ENCODE results near the gene GAL3ST3. TPM values are rescaled to one million over a fixed set of nuclear protein-coding genes. Genes with fewer than 3 reads are reported as not detected.

GAL3ST3 gene
- total and polyA plus RNA-seq, 2 experiments from 2014 or later = 15.6 to 63.4 TPM

DNA sequence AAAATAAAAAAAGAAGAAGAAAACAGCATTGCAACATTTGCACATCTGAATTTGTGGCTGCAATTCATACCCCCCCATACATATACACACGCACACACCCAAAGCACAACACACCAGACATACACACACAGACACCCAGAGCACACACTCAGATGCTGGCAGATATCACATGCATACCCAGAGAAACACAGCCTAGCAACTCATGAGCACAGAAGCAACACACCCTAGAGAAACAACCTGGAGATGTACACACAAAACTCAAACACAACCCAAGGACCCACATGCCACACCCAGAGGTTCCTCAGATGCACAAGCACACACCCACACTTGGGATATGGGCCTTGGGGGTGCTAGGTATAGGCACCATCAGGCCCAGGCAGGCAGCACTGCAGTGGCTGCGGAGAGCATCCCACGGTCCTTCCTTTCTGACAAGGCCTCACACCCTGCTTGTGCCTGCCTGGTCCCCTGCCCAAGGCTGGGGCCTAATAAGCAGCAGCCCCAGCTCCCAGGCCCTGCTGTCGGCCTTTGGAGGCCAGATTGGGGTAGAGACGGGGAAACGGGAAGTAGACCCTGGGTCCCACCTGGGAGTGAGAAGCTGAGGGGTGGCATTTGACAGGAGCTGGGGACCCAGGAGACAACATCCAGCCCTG lies 34.0 kb downstream of the GAL3ST3 start:
- ATAC-seq = no peak
- H3K36me3 Mint-ChIP-seq (ENCODE audit: low read depth) = no peaks in the 10 kb centered on the region
- no peak overlapping the region for H3K4me2 ChIP-seq
- H2AFZ ChIP-seq = no peak overlapping the region
- no peaks in the 10 kb centered on the region for H3K79me2 ChIP-seq (replicated peaks; ENCODE audit: insufficient read depth)
- peaks cover 19% of the 10 kb centered on the region for H3K27me3 Mint-ChIP-seq (ENCODE audit: insufficient read depth, low read depth, poor library complexity)
- H3K4me3 Mint-ChIP-seq = no peak overlapping the region; the same call in 2 of the 3 replicates
- H3K27me3 ChIP-seq (ENCODE audit: insufficient read depth) = peaks cover 23% of the 10 kb centered on the region
- H3K4me3 ChIP-seq = no peak overlapping the region
- DNase-seq (ENCODE audit: low spot score) = no peak
- H3K27ac ChIP-seq (ENCODE audit: low read depth) = no peak overlapping the region
- no peaks in the 10 kb centered on the region for H3K4me1 Mint-ChIP-seq
- no peak overlapping the region for H3K27ac Mint-ChIP-seq
- no peaks in the 10 kb centered on the region for H3K36me3 ChIP-seq (ENCODE audit: insufficient read depth)
- H3K9me3 Mint-ChIP-seq = no peaks in the 10 kb centered on the region
- TF ChIP-seq NANOG (IDR thresholded peaks at IDR 0.05; ENCODE audit: borderline replicate concordance) (no peak), ZNF114 (CRISPR knock-in tag; IDR thresholded peaks at IDR 0.05) (no peak), ZNF331 (CRISPR knock-in tag; IDR thresholded peaks at IDR 0.05; ENCODE audit: low read depth) (no peak), CREB1 (CRISPR knock-in tag; IDR thresholded peaks at IDR 0.05; ENCODE audit: low read depth) (no peak), POLR2AphosphoS5 (IDR thresholded peaks at IDR 0.05; ENCODE audit: low read depth) (no peak), ETS1 (IDR thresholded peaks at IDR 0.05) (no peak), STAT1 (IDR thresholded peaks at IDR 0.05; ENCODE audit: unreplicated experiment) (no peak), EZH2 (IDR thresholded peaks at IDR 0.05; ENCODE audit: low read depth, unreplicated experiment) (no peak), JUNB (IDR thresholded peaks at IDR 0.05; ENCODE audit: unreplicated experiment) (no peak), EZH2phosphoT487 (IDR thresholded peaks at IDR 0.05; ENCODE audit: unreplicated experiment) (no peak), REST (IDR thresholded peaks at IDR 0.05; ENCODE audit: unreplicated experiment) (no peak)
- TF ChIP-seq, protein P1, sequence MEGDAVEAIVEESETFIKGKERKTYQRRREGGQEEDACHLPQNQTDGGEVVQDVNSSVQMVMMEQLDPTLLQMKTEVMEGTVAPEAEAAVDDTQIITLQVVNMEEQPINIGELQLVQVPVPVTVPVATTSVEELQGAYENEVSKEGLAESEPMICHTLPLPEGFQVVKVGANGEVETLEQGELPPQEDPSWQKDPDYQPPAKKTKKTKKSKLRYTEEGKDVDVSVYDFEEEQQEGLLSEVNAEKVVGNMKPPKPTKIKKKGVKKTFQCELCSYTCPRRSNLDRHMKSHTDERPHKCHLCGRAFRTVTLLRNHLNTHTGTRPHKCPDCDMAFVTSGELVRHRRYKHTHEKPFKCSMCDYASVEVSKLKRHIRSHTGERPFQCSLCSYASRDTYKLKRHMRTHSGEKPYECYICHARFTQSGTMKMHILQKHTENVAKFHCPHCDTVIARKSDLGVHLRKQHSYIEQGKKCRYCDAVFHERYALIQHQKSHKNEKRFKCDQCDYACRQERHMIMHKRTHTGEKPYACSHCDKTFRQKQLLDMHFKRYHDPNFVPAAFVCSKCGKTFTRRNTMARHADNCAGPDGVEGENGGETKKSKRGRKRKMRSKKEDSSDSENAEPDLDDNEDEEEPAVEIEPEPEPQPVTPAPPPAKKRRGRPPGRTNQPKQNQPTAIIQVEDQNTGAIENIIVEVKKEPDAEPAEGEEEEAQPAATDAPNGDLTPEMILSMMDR (conservative IDR thresholded peaks at IDR 0.05; ENCODE audit: low read depth in 2 of 2) = no peak
- TF ChIP-seq, protein P2, sequence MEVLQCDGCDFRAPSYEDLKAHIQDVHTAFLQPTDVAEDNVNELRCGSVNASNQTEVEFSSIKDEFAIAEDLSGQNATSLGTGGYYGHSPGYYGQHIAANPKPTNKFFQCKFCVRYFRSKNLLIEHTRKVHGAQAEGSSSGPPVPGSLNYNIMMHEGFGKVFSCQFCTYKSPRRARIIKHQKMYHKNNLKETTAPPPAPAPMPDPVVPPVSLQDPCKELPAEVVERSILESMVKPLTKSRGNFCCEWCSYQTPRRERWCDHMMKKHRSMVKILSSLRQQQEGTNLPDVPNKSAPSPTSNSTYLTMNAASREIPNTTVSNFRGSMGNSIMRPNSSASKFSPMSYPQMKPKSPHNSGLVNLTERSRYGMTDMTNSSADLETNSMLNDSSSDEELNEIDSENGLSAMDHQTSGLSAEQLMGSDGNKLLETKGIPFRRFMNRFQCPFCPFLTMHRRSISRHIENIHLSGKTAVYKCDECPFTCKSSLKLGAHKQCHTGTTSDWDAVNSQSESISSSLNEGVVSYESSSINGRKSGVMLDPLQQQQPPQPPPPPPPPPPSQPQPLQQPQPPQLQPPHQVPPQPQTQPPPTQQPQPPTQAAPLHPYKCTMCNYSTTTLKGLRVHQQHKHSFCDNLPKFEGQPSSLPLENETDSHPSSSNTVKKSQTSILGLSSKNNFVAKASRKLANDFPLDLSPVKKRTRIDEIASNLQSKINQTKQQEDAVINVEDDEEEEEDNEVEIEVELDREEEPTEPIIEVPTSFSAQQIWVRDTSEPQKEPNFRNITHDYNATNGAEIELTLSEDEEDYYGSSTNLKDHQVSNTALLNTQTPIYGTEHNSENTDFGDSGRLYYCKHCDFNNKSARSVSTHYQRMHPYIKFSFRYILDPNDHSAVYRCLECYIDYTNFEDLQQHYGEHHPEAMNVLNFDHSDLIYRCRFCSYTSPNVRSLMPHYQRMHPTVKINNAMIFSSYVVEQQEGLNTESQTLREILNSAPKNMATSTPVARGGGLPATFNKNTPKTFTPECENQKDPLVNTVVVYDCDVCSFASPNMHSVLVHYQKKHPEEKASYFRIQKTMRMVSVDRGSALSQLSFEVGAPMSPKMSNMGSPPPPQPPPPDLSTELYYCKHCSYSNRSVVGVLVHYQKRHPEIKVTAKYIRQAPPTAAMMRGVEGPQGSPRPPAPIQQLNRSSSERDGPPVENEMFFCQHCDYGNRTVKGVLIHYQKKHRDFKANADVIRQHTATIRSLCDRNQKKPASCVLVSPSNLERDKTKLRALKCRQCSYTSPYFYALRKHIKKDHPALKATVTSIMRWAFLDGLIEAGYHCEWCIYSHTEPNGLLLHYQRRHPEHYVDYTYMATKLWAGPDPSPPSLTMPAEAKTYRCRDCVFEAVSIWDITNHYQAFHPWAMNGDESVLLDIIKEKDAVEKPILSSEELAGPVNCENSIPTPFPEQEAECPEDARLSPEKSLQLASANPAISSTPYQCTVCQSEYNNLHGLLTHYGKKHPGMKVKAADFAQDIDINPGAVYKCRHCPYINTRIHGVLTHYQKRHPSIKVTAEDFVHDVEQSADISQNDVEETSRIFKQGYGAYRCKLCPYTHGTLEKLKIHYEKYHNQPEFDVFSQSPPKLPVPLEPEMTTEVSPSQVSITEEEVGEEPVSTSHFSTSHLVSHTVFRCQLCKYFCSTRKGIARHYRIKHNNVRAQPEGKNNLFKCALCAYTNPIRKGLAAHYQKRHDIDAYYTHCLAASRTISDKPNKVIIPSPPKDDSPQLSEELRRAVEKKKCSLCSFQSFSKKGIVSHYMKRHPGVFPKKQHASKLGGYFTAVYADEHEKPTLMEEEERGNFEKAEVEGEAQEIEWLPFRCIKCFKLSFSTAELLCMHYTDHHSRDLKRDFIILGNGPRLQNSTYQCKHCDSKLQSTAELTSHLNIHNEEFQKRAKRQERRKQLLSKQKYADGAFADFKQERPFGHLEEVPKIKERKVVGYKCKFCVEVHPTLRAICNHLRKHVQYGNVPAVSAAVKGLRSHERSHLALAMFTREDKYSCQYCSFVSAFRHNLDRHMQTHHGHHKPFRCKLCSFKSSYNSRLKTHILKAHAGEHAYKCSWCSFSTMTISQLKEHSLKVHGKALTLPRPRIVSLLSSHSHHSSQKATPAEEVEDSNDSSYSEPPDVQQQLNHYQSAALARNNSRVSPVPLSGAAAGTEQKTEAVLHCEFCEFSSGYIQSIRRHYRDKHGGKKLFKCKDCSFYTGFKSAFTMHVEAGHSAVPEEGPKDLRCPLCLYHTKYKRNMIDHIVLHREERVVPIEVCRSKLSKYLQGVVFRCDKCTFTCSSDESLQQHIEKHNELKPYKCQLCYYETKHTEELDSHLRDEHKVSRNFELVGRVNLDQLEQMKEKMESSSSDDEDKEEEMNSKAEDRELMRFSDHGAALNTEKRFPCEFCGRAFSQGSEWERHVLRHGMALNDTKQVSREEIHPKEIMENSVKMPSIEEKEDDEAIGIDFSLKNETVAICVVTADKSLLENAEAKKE (CRISPR knock-in tag; IDR thresholded peaks at IDR 0.05) = no peak
- no peaks in the 10 kb centered on the region for H3K9me2 ChIP-seq (ENCODE audit: insufficient read depth)
- 0 out of 2 replicates have a peak, but pooled peaks cover 3% of the 10 kb centered on the region for H3F3A ChIP-seq (replicated peaks; ENCODE audit: low read depth)
- H3K4me1 ChIP-seq (ENCODE audit: insufficient read depth) = no peaks in the 10 kb centered on the region
- H4K20me1 ChIP-seq (replicated peaks; ENCODE audit: insufficient read depth) = no peaks in the 10 kb centered on the region
